ENCODE measurements around the gene DHX58. TPM values are rescaled to one million over a fixed set of nuclear protein-coding genes. Genes with fewer than 3 reads are reported as not detected.
"Not testable (repeated sequence)": the region's sequence is repeated elsewhere in the genome, so short reads cannot be mapped to it uniquely, and the experiment has no call there.

DHX58 gene
- total RNA-seq, 2 experiments from 2014 or later: 33.5 to 35.6 TPM

DNA sequence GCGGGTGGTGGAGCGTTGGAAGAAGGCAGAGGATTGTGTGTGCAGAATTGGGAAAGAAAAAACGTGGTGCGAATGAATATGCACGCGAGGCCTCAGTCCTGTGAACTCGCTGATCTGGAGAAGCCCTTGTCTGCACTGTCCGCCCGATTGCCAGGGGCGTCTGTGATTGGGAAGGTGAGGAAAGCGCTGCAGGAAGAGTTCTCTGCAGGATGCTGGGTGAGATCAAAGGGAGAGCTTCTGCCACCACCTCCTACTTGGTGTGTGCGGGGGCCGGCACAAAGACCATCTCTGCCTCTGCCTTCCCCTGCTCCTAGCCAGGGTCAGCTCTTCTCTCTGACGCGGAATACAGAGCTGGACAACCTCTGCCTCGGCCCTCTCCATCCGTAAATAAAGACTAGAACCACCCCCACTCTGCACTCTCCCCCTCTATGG is 43.1 kb upstream of the DHX58 start:
- ATAC-seq (ENCODE audit: poor library complexity) (no peak), DNase-seq (peak in 1 of 14 experiments; percentile 45)
- peak overlapping the region; percentile 64 for H3K27ac Mint-ChIP-seq
- peaks cover 17% of the 10 kb centered on the region for H3K36me3 Mint-ChIP-seq (ENCODE audit: low read depth)
- H3K4me1 Mint-ChIP-seq (ENCODE audit: low read depth): peaks cover 32% of the 10 kb centered on the region
- peaks cover 41% of the 10 kb centered on the region for H3K4me1 ChIP-seq (ENCODE audit: insufficient read depth, low read length)
- peak overlapping the region; percentile 99 for H3K4me3 Mint-ChIP-seq
- peaks cover 0 to 7% of the 10 kb centered on the region in 2 experiments for H3K9me3 ChIP-seq (ENCODE audit: control insufficient read depth in 1 of 2, insufficient read depth in 1 of 2, low read length in 2 of 2)
- H3K36me3 ChIP-seq (ENCODE audit: insufficient read depth, low read length): peaks cover 10% of the 10 kb centered on the region
- intact Hi-C loops (cut with DNase I, micrococcal nuclease): loop anchor here (1.0 to 10.0 kb wide), 8 partner anchors 23 to 1329 kb away; partner anchors contain the start of genes CNP (in 1 of the 2), DHX8 (in 1 of the 2), DNAJC7 (in 1 of the 2) and KAT2A (in 1 of the 2)
- H3K27ac ChIP-seq (ENCODE audit: low read depth in 1 of 2, low read length in 2 of 2): no peak overlapping the region
- no peaks in the 10 kb centered on the region for H3K9me3 Mint-ChIP-seq
- peak overlapping the region; percentile 84 for H3K4me3 ChIP-seq (ENCODE audit: low read length)
- H3K27me3 ChIP-seq (ENCODE audit: control insufficient read depth in 1 of 2, insufficient read depth in 2 of 2, low read length in 2 of 2): no peaks in the 10 kb centered on the region
- H3K27me3 Mint-ChIP-seq: no peaks in the 10 kb centered on the region
- CTCF ChIA-PET: interaction anchor here (0.7 to 1.1 kb wide), 2 partner anchors 26 to 139 kb away, joined by 3 to 4 read pairs; partner anchors contain the start of gene DNAJC7
- TF ChIP-seq, protein P1, sequence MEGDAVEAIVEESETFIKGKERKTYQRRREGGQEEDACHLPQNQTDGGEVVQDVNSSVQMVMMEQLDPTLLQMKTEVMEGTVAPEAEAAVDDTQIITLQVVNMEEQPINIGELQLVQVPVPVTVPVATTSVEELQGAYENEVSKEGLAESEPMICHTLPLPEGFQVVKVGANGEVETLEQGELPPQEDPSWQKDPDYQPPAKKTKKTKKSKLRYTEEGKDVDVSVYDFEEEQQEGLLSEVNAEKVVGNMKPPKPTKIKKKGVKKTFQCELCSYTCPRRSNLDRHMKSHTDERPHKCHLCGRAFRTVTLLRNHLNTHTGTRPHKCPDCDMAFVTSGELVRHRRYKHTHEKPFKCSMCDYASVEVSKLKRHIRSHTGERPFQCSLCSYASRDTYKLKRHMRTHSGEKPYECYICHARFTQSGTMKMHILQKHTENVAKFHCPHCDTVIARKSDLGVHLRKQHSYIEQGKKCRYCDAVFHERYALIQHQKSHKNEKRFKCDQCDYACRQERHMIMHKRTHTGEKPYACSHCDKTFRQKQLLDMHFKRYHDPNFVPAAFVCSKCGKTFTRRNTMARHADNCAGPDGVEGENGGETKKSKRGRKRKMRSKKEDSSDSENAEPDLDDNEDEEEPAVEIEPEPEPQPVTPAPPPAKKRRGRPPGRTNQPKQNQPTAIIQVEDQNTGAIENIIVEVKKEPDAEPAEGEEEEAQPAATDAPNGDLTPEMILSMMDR (IDR thresholded peaks at IDR 0.05): no peak
- POLR2A ChIA-PET: interaction anchor here (0.6 to 3.2 kb wide), 3 partner anchors 39 to 375 kb away, joined by 3 to 10 read pairs (median 4); partner anchors contain the start of genes DNAJC7 and GHDC

DNA sequence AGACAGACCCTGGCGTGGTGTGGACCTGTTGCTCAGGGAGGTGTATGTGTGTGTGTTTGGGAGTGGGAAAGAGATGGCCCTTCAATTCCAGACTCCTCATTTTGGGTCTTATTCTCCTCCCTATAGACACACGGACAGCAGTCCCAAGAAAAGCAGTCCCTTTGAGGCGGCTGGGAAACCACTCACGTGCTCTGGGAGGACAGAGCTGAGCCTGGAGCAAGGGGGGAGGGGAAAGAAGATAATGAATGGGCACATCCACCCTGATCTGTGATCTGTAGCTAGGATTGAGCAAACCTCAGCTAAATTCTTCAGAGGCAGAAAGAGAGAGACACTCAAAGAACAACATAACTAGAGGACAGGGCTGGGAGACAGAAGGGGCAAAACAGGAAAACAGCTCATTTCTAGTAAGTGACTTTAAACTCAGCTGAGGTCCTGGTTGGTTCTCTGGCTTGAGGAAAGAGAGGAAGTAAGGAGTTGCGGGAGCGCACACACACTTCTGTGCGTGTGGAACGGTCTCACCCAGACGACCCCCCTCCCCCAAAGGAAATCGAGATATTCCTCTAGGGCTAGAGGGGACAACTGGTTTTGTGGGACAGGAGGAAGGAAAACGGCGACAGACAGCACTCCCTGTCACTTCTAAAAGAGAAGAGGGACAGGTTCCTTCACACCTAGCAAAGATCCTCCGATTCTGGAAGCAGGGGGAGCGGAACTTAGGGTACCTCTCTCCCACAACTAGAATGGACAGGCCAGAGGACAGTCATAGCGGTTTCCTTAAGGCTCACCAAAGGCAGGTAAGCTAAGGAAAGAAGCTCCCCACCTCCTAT is 41.6 kb upstream of the DHX58 start:
- peaks cover 18% of the 10 kb centered on the region for H3K36me3 Mint-ChIP-seq (ENCODE audit: low read depth)
- TF ChIP-seq, protein P1 (IDR thresholded peaks at IDR 0.05): no peak
- H3K36me3 ChIP-seq (ENCODE audit: insufficient read depth, low read length): peaks cover 13% of the 10 kb centered on the region
- DNase-seq: peak in 3 of 14 experiments; percentile 4 to 48 (median 44)
- peak overlapping the region; percentile 72 to 79 for H3K27ac ChIP-seq (ENCODE audit: low read depth in 1 of 2, low read length in 2 of 2)
- H3K4me1 Mint-ChIP-seq (ENCODE audit: low read depth): peaks cover 32% of the 10 kb centered on the region
- CTCF ChIA-PET: interaction anchor here (1.1 to 1.7 kb wide), 2 partner anchors 134 to 224 kb away, joined by 3 to 4 read pairs; partner anchors contain the start of genes NKIRAS2 and ODAD4
- H3K4me3 Mint-ChIP-seq: peak overlapping the region; percentile 99
- no peaks in the 10 kb centered on the region for H3K27me3 ChIP-seq (ENCODE audit: control insufficient read depth in 1 of 2, insufficient read depth in 2 of 2, low read length in 2 of 2)
- ATAC-seq (ENCODE audit: poor library complexity): no peak
- peaks cover 0 to 7% of the 10 kb centered on the region in 2 experiments for H3K9me3 ChIP-seq (ENCODE audit: control insufficient read depth in 1 of 2, insufficient read depth in 1 of 2, low read length in 2 of 2)
- POLR2A ChIA-PET: interaction anchor here (0.9 to 3.2 kb wide), 3 partner anchors 137 to 234 kb away, joined by 3 to 10 read pairs (median 3); partner anchors contain the start of genes CNP, DNAJC7 and STAT3
- peak overlapping the region; percentile 84 for H3K4me3 ChIP-seq (ENCODE audit: low read length)
- H3K9me3 Mint-ChIP-seq: no peaks in the 10 kb centered on the region
- H3K27ac Mint-ChIP-seq: peak overlapping the region; percentile 88
- H3K27me3 Mint-ChIP-seq: no peaks in the 10 kb centered on the region
- peaks cover 48% of the 10 kb centered on the region for H3K4me1 ChIP-seq (ENCODE audit: insufficient read depth, low read length)
- intact Hi-C loops (cut with DNase I, micrococcal nuclease): loop anchor here (2.0 to 10.0 kb wide), 4 partner anchors 29 to 1331 kb away; partner anchors contain the start of genes CNP (in 1 of the 2), DHX8 (in 1 of the 2) and KAT2A (in 1 of the 2)

DNA sequence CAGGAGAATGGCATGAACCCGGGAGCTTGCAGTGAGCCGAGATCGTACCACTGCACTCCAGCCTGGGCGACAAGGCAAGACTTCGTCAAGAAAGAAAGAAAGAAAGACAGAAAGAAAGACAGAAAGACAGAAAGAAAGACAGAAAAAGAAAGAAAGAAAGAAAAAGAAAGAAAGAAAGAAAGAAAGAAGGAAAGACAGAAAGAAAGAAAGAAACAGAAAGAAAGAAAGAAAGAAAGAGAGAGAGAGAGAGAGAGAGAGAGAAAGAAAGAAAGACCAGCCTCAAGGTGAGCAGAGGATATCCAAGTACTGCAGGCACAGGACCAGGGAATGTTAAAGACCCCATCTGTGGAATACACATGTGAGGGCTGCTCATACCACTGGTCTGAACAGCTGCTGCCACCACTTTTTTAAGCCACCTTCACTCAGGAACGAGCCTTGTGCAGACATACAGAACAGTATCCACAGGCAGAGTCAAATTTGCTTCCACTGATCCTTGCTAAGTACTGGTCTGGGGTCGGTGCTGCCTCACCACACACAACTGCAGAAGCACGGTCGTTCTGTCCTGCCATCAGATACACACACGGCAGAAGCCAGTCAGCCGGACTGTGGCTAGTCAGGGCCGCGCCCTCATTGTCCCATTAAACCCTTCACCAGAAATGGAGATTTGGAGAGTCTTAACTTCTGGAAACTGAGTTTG is 34.5 kb upstream of the DHX58 start:
- H3K4me3 Mint-ChIP-seq: no peak overlapping the region
- DNase-seq (no peak), ATAC-seq (ENCODE audit: poor library complexity) (no peak)
- no peak overlapping the region for H3K27ac Mint-ChIP-seq
- peaks cover 28% of the 10 kb centered on the region for H3K4me1 ChIP-seq (ENCODE audit: insufficient read depth, low read length)
- CTCF ChIA-PET: no interaction called here
- peaks cover 60% of the 10 kb centered on the region for H3K36me3 Mint-ChIP-seq (ENCODE audit: low read depth)
- POLR2A ChIA-PET: no interaction called here
- peaks cover 46% of the 10 kb centered on the region for H3K36me3 ChIP-seq (ENCODE audit: insufficient read depth, low read length)
- H3K4me3 ChIP-seq (ENCODE audit: low read length): no peak overlapping the region
- TF ChIP-seq, protein P1 (IDR thresholded peaks at IDR 0.05): no peak
- no peaks in the 10 kb centered on the region for H3K27me3 ChIP-seq (ENCODE audit: control insufficient read depth in 1 of 2, insufficient read depth in 2 of 2, low read length in 2 of 2)
- H3K27ac ChIP-seq (ENCODE audit: low read depth in 1 of 2, low read length in 2 of 2): no peak overlapping the region
- H3K27me3 Mint-ChIP-seq: no peaks in the 10 kb centered on the region
- intact Hi-C loops (cut with DNase I, micrococcal nuclease): no loop called here
- H3K9me3 Mint-ChIP-seq: no peaks in the 10 kb centered on the region
- peaks cover 36% of the 10 kb centered on the region for H3K4me1 Mint-ChIP-seq (ENCODE audit: low read depth)
- no peaks in the 10 kb centered on the region for H3K9me3 ChIP-seq (ENCODE audit: control insufficient read depth in 1 of 2, insufficient read depth in 1 of 2, low read length in 2 of 2)

DNA sequence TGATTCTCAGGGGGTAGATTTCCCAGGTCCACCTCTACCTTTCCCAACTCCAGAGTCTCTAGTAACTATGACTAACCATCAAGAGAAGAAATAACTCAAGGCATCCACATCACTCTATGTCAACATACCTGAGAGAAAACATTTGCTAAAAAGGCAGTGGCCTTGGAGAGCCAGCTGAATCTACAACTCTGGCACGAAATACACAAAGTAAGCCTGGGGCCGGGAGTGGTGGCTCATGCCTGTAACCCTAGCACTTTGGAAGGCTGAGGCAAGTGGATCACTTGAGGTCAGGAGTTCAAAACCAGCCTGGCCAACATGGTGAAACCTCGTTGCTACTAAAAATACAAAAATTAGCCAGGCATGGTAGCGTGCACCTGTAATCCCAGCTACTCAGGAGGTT is 30.6 kb upstream of the DHX58 start:
- Mint-ChIP-seq H3K36me3 (ENCODE audit: low read depth) (peaks cover 65% of the 10 kb centered on the region), H3K4me1 (ENCODE audit: low read depth) (peaks cover 44% of the 10 kb centered on the region)
- ATAC-seq (ENCODE audit: poor library complexity); POLR2A ChIA-PET; DNase-seq; H3K9me3 ChIP-seq (ENCODE audit: control insufficient read depth in 1 of 2, insufficient read depth in 1 of 2, low read length in 2 of 2); CTCF ChIA-PET; H3K9me3 Mint-ChIP-seq; H3K4me3 Mint-ChIP-seq; H3K27ac ChIP-seq (ENCODE audit: low read depth in 1 of 2, low read length in 2 of 2); H3K27me3 Mint-ChIP-seq; intact Hi-C loops (cut with DNase I, micrococcal nuclease); H3K4me3 ChIP-seq (ENCODE audit: low read length); H3K27ac Mint-ChIP-seq; H3K27me3 ChIP-seq (ENCODE audit: control insufficient read depth in 1 of 2, insufficient read depth in 2 of 2, low read length in 2 of 2): not testable (repeated sequence)
- Histone ChIP-seq H3K4me1 (ENCODE audit: insufficient read depth, low read length) (peaks cover 34% of the 10 kb centered on the region), H3K36me3 (ENCODE audit: insufficient read depth, low read length) (peaks cover 48% of the 10 kb centered on the region)
